ENCODE results near the gene PTCD1.

DNA sequence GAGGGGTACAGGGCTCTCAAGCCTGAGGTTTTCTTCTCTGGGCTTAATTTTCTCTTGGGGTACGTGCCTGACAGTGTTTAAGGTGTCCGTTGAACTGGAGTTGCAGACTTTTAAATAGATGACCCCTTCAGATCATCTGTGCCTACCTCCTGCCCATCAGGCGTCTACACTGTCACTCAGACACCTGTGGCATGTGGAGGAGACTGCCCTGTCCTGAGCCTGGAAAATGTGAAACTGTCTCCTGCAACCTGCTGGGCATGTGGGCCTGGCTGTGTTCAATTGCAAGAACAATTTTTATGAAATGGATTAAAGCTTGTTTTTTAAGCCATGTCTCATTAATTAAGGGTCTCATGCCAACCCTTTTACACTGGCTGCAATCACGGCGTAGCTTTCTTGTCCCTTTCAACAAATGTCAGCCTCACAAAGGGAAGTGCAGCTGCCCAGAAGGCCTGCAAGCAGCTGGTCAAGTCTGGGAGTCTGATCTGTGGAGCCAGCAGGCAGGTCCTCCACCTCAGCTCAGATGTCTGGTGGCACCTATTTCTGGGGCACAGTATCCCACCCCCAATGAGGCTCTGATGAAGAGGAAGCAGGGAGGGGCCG is 18.6 kb upstream of the PTCD1 start:
- TF ChIP-seq, protein P1, sequence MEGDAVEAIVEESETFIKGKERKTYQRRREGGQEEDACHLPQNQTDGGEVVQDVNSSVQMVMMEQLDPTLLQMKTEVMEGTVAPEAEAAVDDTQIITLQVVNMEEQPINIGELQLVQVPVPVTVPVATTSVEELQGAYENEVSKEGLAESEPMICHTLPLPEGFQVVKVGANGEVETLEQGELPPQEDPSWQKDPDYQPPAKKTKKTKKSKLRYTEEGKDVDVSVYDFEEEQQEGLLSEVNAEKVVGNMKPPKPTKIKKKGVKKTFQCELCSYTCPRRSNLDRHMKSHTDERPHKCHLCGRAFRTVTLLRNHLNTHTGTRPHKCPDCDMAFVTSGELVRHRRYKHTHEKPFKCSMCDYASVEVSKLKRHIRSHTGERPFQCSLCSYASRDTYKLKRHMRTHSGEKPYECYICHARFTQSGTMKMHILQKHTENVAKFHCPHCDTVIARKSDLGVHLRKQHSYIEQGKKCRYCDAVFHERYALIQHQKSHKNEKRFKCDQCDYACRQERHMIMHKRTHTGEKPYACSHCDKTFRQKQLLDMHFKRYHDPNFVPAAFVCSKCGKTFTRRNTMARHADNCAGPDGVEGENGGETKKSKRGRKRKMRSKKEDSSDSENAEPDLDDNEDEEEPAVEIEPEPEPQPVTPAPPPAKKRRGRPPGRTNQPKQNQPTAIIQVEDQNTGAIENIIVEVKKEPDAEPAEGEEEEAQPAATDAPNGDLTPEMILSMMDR (conservative IDR thresholded peaks at IDR 0.05 in 1 of 2, IDR thresholded peaks at IDR 0.05 in 1 of 2; ENCODE audit: extremely low read depth in 1 of 2, insufficient read depth in 1 of 2, low read depth in 1 of 2, low read length in 2 of 2) = no peak
- no peak for TF ChIP-seq EZH2 (IDR thresholded peaks at IDR 0.05; ENCODE audit: borderline replicate concordance, low read length)
